Measurements from ENCODE around the gene SLC9A6. TPM values are rescaled to one million over a fixed set of nuclear protein-coding genes. Genes with fewer than 3 reads are reported as not detected.

The SLC9A6 gene
- total and polyA plus RNA-seq, 7 donors: 1.8 to 16.9 (median 12.5) TPM

- H3K27me3 ChIP-seq: no peaks in the 10 kb centered on the region
- H3K36me3 ChIP-seq: no peaks in the 10 kb centered on the region
- H3K4me1 ChIP-seq: peaks cover 0 to 19% (median 2%) of the 10 kb centered on the region in 4 donors
- TF ChIP-seq CTCF (IDR thresholded peaks at IDR 0.05) (no peak), POLR2A (IDR thresholded peaks at IDR 0.05) (no peak)
- 93 to 95% methylated on average over 4 of the region's 4 CpGs for WGBS, 2 donors
- no peak for DNase-seq
- H3K4me3 ChIP-seq: no peak overlapping the region
- no peaks in the 10 kb centered on the region for H3K9me3 ChIP-seq
- intact Hi-C loops (cut with DNase I): loop anchor here (5.0 kb wide), 1 partner anchor 264 kb away; the partner anchor contains the start of gene MAP7D3
- no peak overlapping the region for H3K27ac ChIP-seq
Observed at GRCh38 chrX:135988245-135988644, 3.0 kb downstream of the SLC9A6 start.

- intact Hi-C loops (cut with DNase I): no loop called here
- no peak overlapping the region for H3K4me3 ChIP-seq
- WGBS, 2 donors: 80 to 91% methylated on average over 4 of the region's 4 CpGs
- H3K27me3 ChIP-seq: no peaks in the 10 kb centered on the region
- TF ChIP-seq CTCF (IDR thresholded peaks at IDR 0.05) (no peak), POLR2A (IDR thresholded peaks at IDR 0.05) (no peak)
- no peaks in the 10 kb centered on the region for H3K9me3 ChIP-seq
- DNase-seq: no peak
- peaks cover 0 to 20% (median 0%) of the 10 kb centered on the region in 4 donors for H3K36me3 ChIP-seq
- H3K4me1 ChIP-seq: no peaks in the 10 kb centered on the region
- H3K27ac ChIP-seq: no peak overlapping the region
Observed at GRCh38 chrX:136015016-136015415, 29.8 kb downstream of the SLC9A6 start.

GRCh38 chrX:136016881-136017280 is 31.6 kb downstream of the SLC9A6 start:
- 81 to 90% methylated on average over 2 of the region's 2 CpGs for WGBS, 2 donors
- H3K27me3 ChIP-seq: no peaks in the 10 kb centered on the region
- intact Hi-C loops (cut with DNase I): no loop called here
- H3K4me1 ChIP-seq: no peaks in the 10 kb centered on the region
- no peaks in the 10 kb centered on the region for H3K9me3 ChIP-seq
- H3K27ac ChIP-seq: no peak overlapping the region
- H3K4me3 ChIP-seq: no peak overlapping the region
- TF ChIP-seq CTCF (IDR thresholded peaks at IDR 0.05) (no peak), EP300 (IDR thresholded peaks at IDR 0.05) (no peak), POLR2AphosphoS5 (IDR thresholded peaks at IDR 0.05) (no peak), POLR2A (IDR thresholded peaks at IDR 0.05) (no peak)
- DNase-seq: no peak
- peaks cover 0 to 20% (median 0%) of the 10 kb centered on the region in 4 donors for H3K36me3 ChIP-seq

GRCh38 chrX:136019226-136019625 is 34.0 kb downstream of the SLC9A6 start:
- WGBS, 2 donors: 85 to 89% methylated on average over 5 of the region's 5 CpGs
- Histone ChIP-seq H3K4me1 (no peaks in the 10 kb centered on the region), H3K9me3 (no peaks in the 10 kb centered on the region), H3K27me3 (no peaks in the 10 kb centered on the region), H3K4me3 (no peak overlapping the region), H3K27ac (no peak overlapping the region), H3K36me3 (peaks cover 0 to 10% (median 0%) of the 10 kb centered on the region in 4 donors)
- TF ChIP-seq CTCF (IDR thresholded peaks at IDR 0.05): no peak
- no peak for TF ChIP-seq POLR2A (IDR thresholded peaks at IDR 0.05)
- TF ChIP-seq EP300 (IDR thresholded peaks at IDR 0.05): no peak
- TF ChIP-seq POLR2AphosphoS5 (IDR thresholded peaks at IDR 0.05): no peak
- intact Hi-C loops (cut with DNase I): no loop called here
- DNase-seq: no peak

- Histone ChIP-seq H3K27me3 (no peaks in the 10 kb centered on the region), H3K4me1 (no peaks in the 10 kb centered on the region), H3K9me3 (no peaks in the 10 kb centered on the region), H3K36me3 (peaks cover 0 to 10% (median 0%) of the 10 kb centered on the region in 4 donors), H3K27ac (no peak overlapping the region), H3K4me3 (no peak overlapping the region)
- no peak for DNase-seq
- TF ChIP-seq CTCF (IDR thresholded peaks at IDR 0.05) (no peak), POLR2A (IDR thresholded peaks at IDR 0.05) (no peak), EP300 (IDR thresholded peaks at IDR 0.05) (no peak), POLR2AphosphoS5 (IDR thresholded peaks at IDR 0.05) (no peak)
- intact Hi-C loops (cut with DNase I): loop anchor here (10.0 kb wide), 2 partner anchors 474 to 674 kb away; partner anchors contain the start of gene HTATSF1
- WGBS, 2 donors: 97 to 100% methylated on average over 1 of the region's 1 CpG
Observed at GRCh38 chrX:136021160-136021559, 35.9 kb downstream of the SLC9A6 start.
